HG03342 (cell line): Measurements from ENCODE around the gene TMEM139.

Experiments
- ATAC-seq: cut with Tn5 transposase; IDR thresholded peaks from one replicate; pipeline ENCODE4 v1.9.1; 2021; ENCODE audit warnings: mild to moderate bottlenecking, moderate library complexity; ENCODE audit not compliant: unreplicated experiment

Gene TMEM139

GRCh38 chr7:143321734-143322133 lies 37.0 kb downstream of the TMEM139 start:
- ATAC-seq = no peak

GRCh38 chr7:143322760-143323633 lies 38.2 kb downstream of the TMEM139 start:
- ATAC-seq = no peak

- ATAC-seq = no peak
Measured at GRCh38 chr7:143323653-143324052, 38.9 kb downstream of the TMEM139 start.

- peak; percentile 66 for ATAC-seq
Measured at GRCh38 chr7:143325240-143325639, 40.5 kb downstream of the TMEM139 start.

GRCh38 chr7:143327903-143328302 lies 43.1 kb downstream of the TMEM139 start:
- peak; percentile 80 for ATAC-seq

GRCh38 chr7:143329471-143330170 lies 44.9 kb downstream of the TMEM139 start:
- ATAC-seq = no peak

GRCh38 chr7:143331179-143331801 lies 46.5 kb downstream of the TMEM139 start:
- no peak for ATAC-seq

- no peak for ATAC-seq
Measured at GRCh38 chr7:143334244-143334643, 49.5 kb downstream of the TMEM139 start.

- ATAC-seq = no peak
Measured at GRCh38 chr7:143337216-143337615, 52.5 kb downstream of the TMEM139 start.
